Mesothelial cell of epicardium (in vitro differentiated cells): ENCODE measurements around the gene KIAA0825. TPM values are rescaled to one million over a fixed set of nuclear protein-coding genes. Genes with fewer than 3 reads are reported as not detected.

Experiments used
- DNase-seq, 2 experiments: peaks; one replicate each; pipeline ENCODE4 v3.0.0; 2021; ENCODE audit warnings: low spot score in 2 of 2; ENCODE audit not compliant: unreplicated experiment in 2 of 2
- H3K27ac Mint-ChIP-seq: 2 replicates; pipeline ENCODE4 v1.8.0; 2021; ENCODE audit warnings: mixed read lengths
- H3K27me3 Mint-ChIP-seq: 2 replicates; pipeline ENCODE4 v1.8.0; 2021; ENCODE audit warnings: low read depth, mixed read lengths
- H3K36me3 Mint-ChIP-seq: 2 replicates; pipeline ENCODE4 v1.8.0; 2021; ENCODE audit warnings: mixed read lengths
- H3K4me1 Mint-ChIP-seq: 2 replicates; pipeline ENCODE4 v1.8.0; 2021; ENCODE audit warnings: mixed read lengths
- H3K4me3 Mint-ChIP-seq: 2 replicates; pipeline ENCODE4 v1.8.0; 2021; ENCODE audit warnings: mild to moderate bottlenecking, moderate library complexity, mixed read lengths
- H3K9me3 Mint-ChIP-seq: 2 replicates; pipeline ENCODE4 v1.8.0; 2021; ENCODE audit warnings: mixed read lengths
- CTCF ChIP-seq: fragments of 200-600 bp; sonication (generic); IDR thresholded peaks from one replicate; pipeline ENCODE4 v1.5.0; 2021; ENCODE audit warnings: antibody characterized with exemption; ENCODE audit not compliant: unreplicated experiment
- total RNA-seq: library from RNA; stranded (reverse); gene quantifications from 3 replicates; pipeline ENCODE4 v1.2.1, GENCODE V29; 2021

The KIAA0825 gene
- total RNA-seq, 1 donor from 2014 or later, result 5.4 TPM

GRCh38 chr5:94429566-94429965 is 188.8 kb downstream of the KIAA0825 start:
- TF ChIP-seq CTCF, result no peak
- no peak overlapping the region for H3K4me3 Mint-ChIP-seq

GRCh38 chr5:94425396-94425795 is 193.0 kb downstream of the KIAA0825 start:
- no peak for TF ChIP-seq CTCF
- Mint-ChIP-seq H3K27ac (no peak overlapping the region), H3K9me3 (peaks cover 26% of the 10 kb centered on the region), H3K36me3 (peaks cover 6% of the 10 kb centered on the region), H3K27me3 (no peaks in the 10 kb centered on the region), H3K4me3 (no peak overlapping the region), H3K4me1 (no peaks in the 10 kb centered on the region)
- no peak for DNase-seq

More at GRCh38 chr5:94429566-94429965, 188.8 kb downstream of the KIAA0825 start:
- H3K36me3 Mint-ChIP-seq, result peaks cover 6% of the 10 kb centered on the region
- no peak for DNase-seq
- H3K27me3 Mint-ChIP-seq, result no peaks in the 10 kb centered on the region
- no peaks in the 10 kb centered on the region for H3K4me1 Mint-ChIP-seq
- peaks cover 27% of the 10 kb centered on the region for H3K9me3 Mint-ChIP-seq
- H3K27ac Mint-ChIP-seq, result no peak overlapping the region

DNA sequence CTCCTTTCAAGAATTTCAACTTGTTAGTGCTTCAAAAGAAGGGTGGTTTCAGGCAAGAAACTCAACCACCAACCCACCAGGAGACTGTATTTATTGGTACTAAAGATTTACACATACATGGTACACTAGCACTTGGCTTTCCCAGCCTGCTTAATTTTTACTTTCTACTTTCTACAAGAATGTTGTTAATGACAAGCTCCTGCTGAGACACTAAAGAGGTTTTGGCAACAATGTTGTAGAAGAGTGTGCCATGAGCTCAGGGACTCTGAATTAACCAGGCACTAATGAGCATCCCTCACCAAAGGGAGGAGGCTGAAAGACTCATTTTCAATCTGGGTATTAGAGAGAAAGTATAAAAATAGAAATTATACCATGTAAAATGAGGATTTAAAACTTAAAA is 195.0 kb downstream of the KIAA0825 start:
- no peak for TF ChIP-seq CTCF
- no peaks in the 10 kb centered on the region for H3K4me1 Mint-ChIP-seq
- peaks cover 2% of the 10 kb centered on the region for H3K36me3 Mint-ChIP-seq
- no peak overlapping the region for H3K4me3 Mint-ChIP-seq
- DNase-seq, result no peak
- H3K9me3 Mint-ChIP-seq, result peaks cover 18% of the 10 kb centered on the region
- no peaks in the 10 kb centered on the region for H3K27me3 Mint-ChIP-seq
- no peak overlapping the region for H3K27ac Mint-ChIP-seq

DNA sequence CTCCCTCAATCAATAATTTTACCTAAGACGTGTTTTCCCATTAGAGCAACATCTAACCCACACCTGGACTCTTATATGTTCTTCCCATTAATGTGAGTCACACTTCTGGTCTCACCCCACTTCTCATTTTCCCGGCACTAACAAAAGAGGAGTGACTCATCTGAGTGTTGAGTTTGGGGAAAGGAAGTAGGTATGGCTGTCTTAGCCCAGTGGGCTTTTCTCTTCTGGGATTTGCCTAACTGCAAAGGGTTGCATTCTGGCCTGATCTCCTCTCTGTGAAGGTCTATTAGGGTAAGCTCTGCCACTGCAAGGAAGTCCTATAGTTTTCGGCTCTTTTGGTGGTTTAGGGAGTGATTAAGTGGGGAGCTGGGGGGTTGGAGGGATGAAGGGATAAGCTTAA is 195.6 kb downstream of the KIAA0825 start:
- no peaks in the 10 kb centered on the region for H3K36me3 Mint-ChIP-seq
- H3K9me3 Mint-ChIP-seq, result peaks cover 12% of the 10 kb centered on the region
- no peak overlapping the region for H3K4me3 Mint-ChIP-seq
- no peaks in the 10 kb centered on the region for H3K4me1 Mint-ChIP-seq
- no peak overlapping the region for H3K27ac Mint-ChIP-seq
- no peak for TF ChIP-seq CTCF
- DNase-seq, result no peak
- no peaks in the 10 kb centered on the region for H3K27me3 Mint-ChIP-seq

- Mint-ChIP-seq H3K36me3 (no peaks in the 10 kb centered on the region), H3K4me3 (no peak overlapping the region), H3K9me3 (peaks cover 9% of the 10 kb centered on the region), H3K27ac (no peak overlapping the region), H3K27me3 (no peaks in the 10 kb centered on the region), H3K4me1 (no peaks in the 10 kb centered on the region)
- no peak for TF ChIP-seq CTCF
- DNase-seq, result no peak
Measured at GRCh38 chr5:94420885-94421284, 197.5 kb downstream of the KIAA0825 start.

- Mint-ChIP-seq H3K4me3 (no peak overlapping the region), H3K27ac (no peak overlapping the region), H3K4me1 (no peaks in the 10 kb centered on the region), H3K9me3 (no peaks in the 10 kb centered on the region), H3K27me3 (no peaks in the 10 kb centered on the region), H3K36me3 (no peaks in the 10 kb centered on the region)
- TF ChIP-seq CTCF, result no peak
- no peak for DNase-seq
Measured at GRCh38 chr5:94415798-94416197, 202.6 kb downstream of the KIAA0825 start.
